K562 (cell line): Measurements from ENCODE around the gene KCNN4. TPM values are rescaled to one million over a fixed set of nuclear protein-coding genes. Genes with fewer than 3 reads are reported as not detected.
A peak's percentile ranks its signal among the peaks of the same experiment; 100 is the strongest.

Source experiments
- ARNT ChIP-seq, 2 experiments: fragments of 450-650 bp; IDR thresholded peaks; 2 replicates each; pipeline ENCODE4 v1.6.1; 2016; ENCODE audit warnings: mild to moderate bottlenecking in 1 of 2
- BRD4 ChIP-seq: fragments of 200-600 bp; sonication (generic); IDR thresholded peaks from 2 replicates; pipeline ENCODE4 v1.6.1; 2017; ENCODE audit warnings: inconsistent platforms
- BRF1 ChIP-seq: IDR thresholded peaks from 3 replicates; pipeline ENCODE4 v1.6.1; 2011; ENCODE audit warnings: borderline replicate concordance, mild to moderate bottlenecking; ENCODE audit not compliant: insufficient read length; ENCODE audit errors: extremely low read depth
- CREB3 ChIP-seq: fragments of 450-650 bp; conservative IDR thresholded peaks from 2 replicates; pipeline ENCODE4 v1.6.1; 2016; ENCODE audit warnings: missing genetic modification characterization, low read depth, mild to moderate bottlenecking, missing compliant biosample characterization, moderate library complexity
- E2F3 ChIP-seq: fragments of 250-450 bp; sonication (Bioruptor Pico); IDR thresholded peaks from 2 replicates; pipeline ENCODE4 v1.4.0; 2020; ENCODE audit warnings: mild to moderate bottlenecking
- E2F6 ChIP-seq, 2 experiments: IDR thresholded peaks; 2 replicates each; pipeline ENCODE4 v1.6.1; 2011; ENCODE audit warnings: borderline replicate concordance in 1 of 2, control low read depth in 1 of 2, low read depth in 1 of 2, low read length in 1 of 2, mild to moderate bottlenecking in 1 of 2, mixed read lengths in 1 of 2, moderate library complexity in 1 of 2; ENCODE audit not compliant: insufficient read depth in 1 of 2, insufficient read length in 1 of 2, poor library complexity in 1 of 2, severe bottlenecking in 1 of 2; ENCODE audit errors: extremely low read depth in 1 of 2
- GABPB1 ChIP-seq: sonication (generic); formaldehyde crosslinking; IDR thresholded peaks from 2 replicates; pipeline ENCODE4 v1.8.0; 2022; ENCODE audit warnings: mild to moderate bottlenecking, missing genetic modification reagents
- GATAD2A ChIP-seq: fragments of 450-650 bp; IDR thresholded peaks from 2 replicates; pipeline ENCODE4 v1.6.1; 2017
- HINFP ChIP-seq: fragments of 450-650 bp; conservative IDR thresholded peaks from 2 replicates; pipeline ENCODE4 v1.6.1; 2016; ENCODE audit warnings: missing genetic modification characterization, low read depth, mild to moderate bottlenecking, control low read depth, missing compliant biosample characterization
- KDM5B ChIP-seq: fragments of 200-600 bp; sonication (generic); IDR thresholded peaks from 2 replicates; pipeline ENCODE4 v1.6.1; 2012; ENCODE audit warnings: low read depth, mild to moderate bottlenecking, moderate library complexity, low read length, control low read depth, inconsistent platforms; ENCODE audit not compliant: insufficient replicate concordance
- KLF13 ChIP-seq: fragments of 450-650 bp; IDR thresholded peaks from 2 replicates; pipeline ENCODE4 v1.6.1; 2016; ENCODE audit warnings: missing genetic modification characterization, low read depth, mild to moderate bottlenecking, missing compliant biosample characterization, moderate library complexity, borderline replicate concordance
- PHF8 ChIP-seq: fragments of 200-600 bp; sonication (generic); IDR thresholded peaks from 2 replicates; pipeline ENCODE4 v1.6.1; 2012; ENCODE audit warnings: mixed run types, mild to moderate bottlenecking, inconsistent platforms, low read length, moderate library complexity, borderline replicate concordance
- RB1 ChIP-seq: fragments of 450-650 bp; IDR thresholded peaks from 2 replicates; pipeline ENCODE4 v1.6.1; 2017; ENCODE audit warnings: low read depth, mild to moderate bottlenecking
- RBM39 ChIP-seq: fragments of 200-400 bp; formaldehyde crosslinking; optimal IDR thresholded peaks from 2 replicates; pipeline ENCODE3; 2018; ENCODE audit warnings: low read depth, low read length
- SMAD1 ChIP-seq: fragments of 150-350 bp; IDR thresholded peaks from 2 replicates; pipeline ENCODE4 v1.6.1; 2014; ENCODE audit warnings: low read length, low read depth; ENCODE audit not compliant: partially characterized antibody
- SMC3 ChIP-seq: conservative IDR thresholded peaks from 2 replicates; pipeline ENCODE4 v1.6.1; 2011; ENCODE audit warnings: low read depth, low read length, improper control_type of control experiment; ENCODE audit not compliant: insufficient read depth
- SP1 ChIP-seq: sonication (generic); formaldehyde crosslinking; IDR thresholded peaks from 2 replicates; pipeline ENCODE4 v1.8.1; 2022; ENCODE audit warnings: mild to moderate bottlenecking, missing genetic modification reagents
- ZNF507 ChIP-seq: conservative IDR thresholded peaks from 2 replicates; pipeline ENCODE4 v1.6.1; 2017; ENCODE audit warnings: missing genetic modification characterization, missing compliant biosample characterization
- ZNF639 ChIP-seq, 2 experiments: fragments of 200-800 bp in 1 of 2; sonication (Bioruptor generic) in 1 of 2; sonication (generic) in 1 of 2; formaldehyde crosslinking in 1 of 2; IDR thresholded peaks in 1 of 2; conservative IDR thresholded peaks in 1 of 2; 2 replicates each; pipeline versions ENCODE4 v1.5.0 to v1.6.1; 2016 to 2020; ENCODE audit warnings: missing compliant biosample characterization in 1 of 2, missing genetic modification characterization in 1 of 2, missing genetic modification reagents in 1 of 2
- ZNF75A ChIP-seq: fragments of 450-650 bp; formaldehyde crosslinking; IDR thresholded peaks from 2 replicates; pipeline ENCODE4 v1.4.0; 2020; ENCODE audit warnings: mild to moderate bottlenecking
- polyA plus RNA-seq, 8 experiments: library from polyadenylated mRNA; depleted of rRNA in 4 of 8; stranded (reverse) in 5 of 8; unstranded in 3 of 8; fragments of >200 nt; fragmentation: Nextera tagmentation in 2 of 8; fragmentation: Illumina TruSeq in 1 of 8; extraction: Ambion mirVana in 2 of 8; extraction: Trizol in 1 of 8; gene quantifications; 2 replicates each; pipeline versions ENCODE4 v1.2.1 to v1.2.3, GENCODE V29; 2011 to 2014; ENCODE audit warnings: inconsistent platforms in 1 of 8, missing spikeins in 1 of 8
- total RNA-seq, 7 experiments: library from RNA; depleted of rRNA in 6 of 7; stranded (reverse); fragments of >200 nt in 6 of 7; fragmentation: Illumina TruSeq in 2 of 7; extraction: Trizol in 2 of 7; gene quantifications; 2 replicates each; pipeline versions ENCODE4 v1.2.1 to v1.2.3, GENCODE V29; 2011 to 2021; ENCODE audit warnings: low replicate concordance in 1 of 7

KCNN4 gene
- total and polyA plus RNA-seq, 9 of the 15 experiments (the other 6 are each of a cell fraction or from before 2014, with no cell fraction given): 0.53 to 37.7 (median 25.9) TPM

GRCh38 chr19:43784981-43785808 lies 4.4 kb upstream of the KCNN4 start (continued):
- TF ChIP-seq PHF8: peak; percentile 20; the same call in 1 of the 2 replicates
- TF ChIP-seq E2F6 (IDR thresholded peaks at IDR 0.05; ENCODE audit: borderline replicate concordance in 1 of 2, extremely low read depth in 1 of 2, insufficient read depth in 1 of 2, insufficient read length in 1 of 2, low read depth in 1 of 2, low read length in 1 of 2, poor library complexity in 1 of 2, severe bottlenecking in 1 of 2): peak in 1 of 2 experiments; percentile 44
- peak in 1 of 2 experiments; percentile 59; a peak in 1 of 4 replicates for TF ChIP-seq ZNF639 (CRISPR knock-in tag; conservative IDR thresholded peaks at IDR 0.05 in 1 of 2, IDR thresholded peaks at IDR 0.05 in 1 of 2)
- no peak for TF ChIP-seq BRD4
- no peak for TF ChIP-seq KDM5B
- no peak for TF ChIP-seq ZNF507 (tag)
- no peak for TF ChIP-seq ZNF75A
- 0 out of 2 replicates have a peak, but pooled peaks have one; percentile 48 for TF ChIP-seq E2F3 (CRISPR knock-in tag)
- TF ChIP-seq BRF1: no peak
- TF ChIP-seq GABPB1: peak; percentile 36; the same call in 1 of the 2 replicates
- 0 out of 2 replicates have a peak, but pooled peaks have one; percentile 7 for TF ChIP-seq HINFP
- TF ChIP-seq GATAD2A: 0 out of 2 replicates have a peak, but pooled peaks have one; percentile 46
- TF ChIP-seq RBM39: peak; percentile 76
- peak; percentile 30 for TF ChIP-seq SMAD1
- 0 out of 2 replicates have a peak, but pooled peaks have one; percentile 38 for TF ChIP-seq CREB3 (tag)
- TF ChIP-seq SP1 (CRISPR knock-in tag): peak; percentile 55; the same call in 1 of the 2 replicates
- TF ChIP-seq RB1: peak; percentile 90
- peak; percentile 92 for TF ChIP-seq SMC3
- 0 out of 4 replicates have a peak, but pooled peaks of 1 of the 2 experiments have one; percentile 45 for TF ChIP-seq ARNT (IDR thresholded peaks at IDR 0.05)
- 0 out of 2 replicates have a peak, but pooled peaks have one; percentile 9 for TF ChIP-seq KLF13 (tag)
